Right lobe of liver (tissue), 6 donors: ENCODE results near the gene DCST2. TPM values are rescaled to one million over a fixed set of nuclear protein-coding genes. Genes with fewer than 3 reads are reported as not detected.

Experiments
- ATAC-seq, 4 donors: fragments of 200-7000 bp; cut with Tn5 transposase; one replicate each; pipeline ENCODE4 v1.9.1; 2020; ENCODE audit warnings: mild to moderate bottlenecking in 4 of 4, moderate library complexity in 4 of 4
- DNase-seq, 3 donors: peaks; one replicate each; pipeline ENCODE4 v3.0.0-alpha.2; 2020
- H3K27ac ChIP-seq, 3 donors: fragments of 200-600 bp; one replicate each; pipeline ENCODE4 v1.8.0; 2022
- H3K27me3 ChIP-seq, 2 donors: fragments of 200-600 bp; one replicate each; pipeline ENCODE4 v1.8.0; 2022
- H3K36me3 ChIP-seq, 4 donors: fragments of 200-600 bp; sonication (generic) in 1 of 4; one replicate each; pipeline versions ENCODE4 v1.5.1 to v1.8.0; 2017 to 2022; ENCODE audit warnings: control low read depth in 1 of 4
- H3K4me1 ChIP-seq, 4 donors: fragments of 200-600 bp; sonication (generic) in 1 of 4; one replicate each; pipeline versions ENCODE4 v1.5.1 to v1.8.0; 2017 to 2022; ENCODE audit warnings: control low read depth in 1 of 4
- H3K4me3 ChIP-seq, 3 donors: fragments of 200-600 bp; one replicate each; pipeline ENCODE4 v1.8.0; 2022
- H3K9me3 ChIP-seq, 4 donors: fragments of 200-600 bp; sonication (generic) in 1 of 4; one replicate each; pipeline versions ENCODE4 v1.5.1 to v1.8.0; 2017 to 2022; ENCODE audit warnings: control low read depth in 1 of 4
- CTCF ChIP-seq, 4 donors: fragments of 200-600 bp in 3 of 4; fragments of 450-650 bp in 1 of 4; IDR thresholded peaks; one replicate each; pipeline versions ENCODE4 v1.5.1 to v1.8.0; 2016 to 2022; ENCODE audit warnings: antibody characterized with exemption in 4 of 4, mild to moderate bottlenecking in 2 of 4
- POLR2A ChIP-seq: fragments of 450-650 bp; IDR thresholded peaks from one replicate; pipeline ENCODE4 v1.6.1; 2017; ENCODE audit warnings: antibody characterized with exemption, mild to moderate bottlenecking
- WGBS: methylation state at CpG from one replicate; pipeline ENCODE4 v1.1.6; 2018; ENCODE audit warnings: low coverage, low lambda C conversion rate; ENCODE audit not compliant: insufficient coverage; ENCODE audit errors: missing lambda C conversion rate; 5-methylcytosine and 5-hydroxymethylcytosine counted together
- intact Hi-C, 2 donors: fragments of 100-400 bp; cut with DNase I; formaldehyde crosslinking; loops; one replicate each; pipeline versions ENCODE4 v1.11.2 to v1.14.1; 2022
- total RNA-seq, 6 experiments: library from RNA; depleted of rRNA in 2 of 6; stranded (reverse); fragments of >200 nt in 2 of 6; fragmentation: NEBNext Ultra II Directional in 3 of 6; extraction: Animal tissue kit (Norgen Biotek cat#: 25700) in 3 of 6; gene quantifications; one replicate each; pipeline versions ENCODE4 v1.1.0 to v1.2.4, GENCODE V29; 2016 to 2023
- donor health status: DM: no; HTN: yes; CAD: no.
- donor health status: DM: no; HTN: no; CAD: no.
- donor health status: DM: no; HTN: no; CAD: no.
- donor health status: DM: no; HTN: yes; CAD: no.
- donor health status: DM: no; HTN: yes; CAD: no.

Gene DCST2
- total RNA-seq, 6 experiments from 2014 or later: 0.72 to 1.4 (median 0.81) TPM; not detected in 1

GRCh38 chr1:155070158-155070621 lies 36.6 kb upstream of the DCST2 start:
- Histone ChIP-seq H3K9me3 (no peaks in the 10 kb centered on the region), H3K27ac (no peak overlapping the region), H3K27me3 (no peaks in the 10 kb centered on the region), H3K4me3 (no peak overlapping the region), H3K36me3 (no peaks in the 10 kb centered on the region), H3K4me1 (peaks cover 0 to 12% (median 0%) of the 10 kb centered on the region in 4 donors)
- 24% methylated on average over 7 of the region's 28 CpGs for WGBS
- ATAC-seq (peak in 1 of 4 donors; percentile 21), DNase-seq (no peak)
- TF ChIP-seq CTCF (IDR thresholded peaks at IDR 0.05) (no peak), POLR2A (no peak)
- intact Hi-C loops: no loop called here

DNA sequence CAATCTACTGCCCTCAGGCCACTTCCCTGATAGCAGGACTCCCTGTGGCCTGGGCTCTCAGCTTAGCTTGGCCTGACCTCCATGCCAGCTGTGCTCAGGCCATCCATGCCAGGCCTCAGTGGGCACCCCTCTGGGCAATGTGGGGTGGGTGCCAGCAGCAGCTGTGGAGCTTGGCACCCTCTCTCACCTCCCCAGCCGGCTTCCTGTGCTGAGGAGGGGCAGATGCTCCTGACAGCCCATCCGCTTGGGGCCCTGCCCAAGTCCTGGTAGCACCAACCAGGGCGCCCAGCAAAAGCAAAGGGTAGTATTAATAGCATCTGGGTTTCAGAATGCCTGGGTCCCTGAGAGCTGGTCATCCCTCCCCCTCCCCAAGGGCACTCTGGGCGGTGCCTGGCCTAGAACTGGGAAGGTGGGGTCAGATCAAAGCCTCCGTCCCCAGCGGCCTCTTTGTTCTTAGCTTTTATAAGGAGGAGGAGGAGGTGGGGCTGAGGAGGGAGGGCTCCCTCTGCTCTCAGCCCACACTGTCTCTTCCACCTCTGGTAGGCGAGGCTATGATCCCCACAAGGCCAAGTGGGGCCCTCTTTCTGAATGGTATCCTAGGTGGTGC lies 36.1 kb upstream of the DCST2 start:
- TF ChIP-seq CTCF (IDR thresholded peaks at IDR 0.05): no peak
- TF ChIP-seq POLR2A: no peak
- Histone ChIP-seq H3K27ac (no peak overlapping the region), H3K4me1 (peaks cover 0 to 18% (median 0%) of the 10 kb centered on the region in 4 donors), H3K9me3 (no peaks in the 10 kb centered on the region), H3K4me3 (no peak overlapping the region), H3K36me3 (no peaks in the 10 kb centered on the region), H3K27me3 (no peaks in the 10 kb centered on the region)
- no peak for DNase-seq
- peak in 1 of 4 donors; percentile 2 for ATAC-seq
- 50% methylated on average over 2 of the region's 7 CpGs for WGBS
- intact Hi-C loops: no loop called here

DNA sequence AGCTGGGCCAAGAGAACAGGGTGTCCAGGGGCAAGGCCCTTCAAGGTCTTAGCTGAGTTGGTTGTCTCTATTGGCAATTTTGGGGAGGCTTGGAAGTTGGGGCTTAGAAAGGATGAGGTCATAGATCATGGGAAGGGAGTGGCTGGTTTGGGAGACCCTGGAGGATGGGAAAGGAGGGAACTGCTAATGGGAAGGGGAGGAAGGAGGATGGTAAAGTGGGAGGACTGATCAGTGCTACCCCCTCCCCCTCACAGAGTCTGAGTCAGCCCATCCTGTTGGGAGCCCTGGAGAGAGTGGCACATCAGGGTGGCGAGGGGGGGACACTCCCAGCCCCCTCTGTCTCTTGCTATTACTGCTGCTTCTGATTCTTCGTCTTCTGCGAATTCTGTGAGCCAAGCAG lies 35.0 kb upstream of the DCST2 start:
- no peak for DNase-seq
- no peak for TF ChIP-seq CTCF (IDR thresholded peaks at IDR 0.05)
- TF ChIP-seq POLR2A: no peak
- WGBS: no CpG with 5 or more reads among the region's 3 CpGs
- peaks cover 0 to 25% (median 3%) of the 10 kb centered on the region in 4 donors for H3K4me1 ChIP-seq
- no peak overlapping the region for H3K27ac ChIP-seq
- no peak overlapping the region for H3K4me3 ChIP-seq
- no peak for ATAC-seq
- intact Hi-C loops: no loop called here
- H3K9me3 ChIP-seq: no peaks in the 10 kb centered on the region
- no peaks in the 10 kb centered on the region for H3K27me3 ChIP-seq
- no peaks in the 10 kb centered on the region for H3K36me3 ChIP-seq

GRCh38 chr1:155066777-155067176 lies 33.2 kb upstream of the DCST2 start:
- H3K9me3 ChIP-seq: no peaks in the 10 kb centered on the region
- DNase-seq (no peak), ATAC-seq (no peak)
- intact Hi-C loops: no loop called here
- peaks cover 0 to 39% (median 11%) of the 10 kb centered on the region in 4 donors for H3K4me1 ChIP-seq
- no peak overlapping the region for H3K27ac ChIP-seq
- WGBS: 86% methylated on average over 1 of the region's 8 CpGs
- no peaks in the 10 kb centered on the region for H3K36me3 ChIP-seq
- H3K27me3 ChIP-seq: no peaks in the 10 kb centered on the region
- H3K4me3 ChIP-seq: no peak overlapping the region
- TF ChIP-seq POLR2A (no peak), CTCF (IDR thresholded peaks at IDR 0.05) (no peak)
